Measurements from ENCODE around the gene AHCY.
A peak's percentile ranks its signal among the peaks of the same experiment; 100 is the strongest.
"Not testable (repeated sequence)": the region's sequence is repeated elsewhere in the genome, so short reads cannot be mapped to it uniquely, and the experiment has no call there.

AHCY gene

GRCh38 chr20:34302723-34303533, at the start of gene AHCY:
AHCY (minus strand) TSS chr20:34303355; CDS start chr20:34303270, 85 bp downstream.
- DNase-seq (ENCODE audit: low read depth, low spot score): peak; percentile 99

GRCh38 chr20:34350095-34350494, 46.9 kb upstream of the AHCY start:
- DNase-seq (ENCODE audit: low read depth, low spot score): no peak

GRCh38 chr20:34347571-34347970, 44.4 kb upstream of the AHCY start:
- no peak for DNase-seq (ENCODE audit: low read depth, low spot score)

GRCh38 chr20:34346533-34346865, 43.3 kb upstream of the AHCY start:
- not testable (repeated sequence) for DNase-seq (ENCODE audit: low read depth, low spot score)

- peak; percentile 36 for DNase-seq (ENCODE audit: low read depth, low spot score)
Measured at GRCh38 chr20:34345839-34346532, 42.8 kb upstream of the AHCY start.

GRCh38 chr20:34345402-34345736, 42.2 kb upstream of the AHCY start:
- no peak for DNase-seq (ENCODE audit: low read depth, low spot score)

GRCh38 chr20:34344238-34344637, 41.1 kb upstream of the AHCY start:
- no peak for DNase-seq (ENCODE audit: low read depth, low spot score)

GRCh38 chr20:34343458-34344211, 40.5 kb upstream of the AHCY start:
- DNase-seq (ENCODE audit: low read depth, low spot score): no peak

GRCh38 chr20:34341199-34341598, 38.0 kb upstream of the AHCY start:
- not testable (repeated sequence) for DNase-seq (ENCODE audit: low read depth, low spot score)

GRCh38 chr20:34340726-34341125, 37.6 kb upstream of the AHCY start:
- DNase-seq (ENCODE audit: low read depth, low spot score): not testable (repeated sequence)

GRCh38 chr20:34337982-34338726, 35.0 kb upstream of the AHCY start:
- no peak for DNase-seq (ENCODE audit: low read depth, low spot score)

GRCh38 chr20:34337544-34337943, 34.4 kb upstream of the AHCY start:
- DNase-seq (ENCODE audit: low read depth, low spot score): no peak

- no peak for DNase-seq (ENCODE audit: low read depth, low spot score)
Measured at GRCh38 chr20:34334654-34335407, 31.7 kb upstream of the AHCY start.

- DNase-seq (ENCODE audit: low read depth, low spot score): no peak
Measured at GRCh38 chr20:34333786-34334185, 30.6 kb upstream of the AHCY start.

- DNase-seq (ENCODE audit: low read depth, low spot score): no peak
Measured at GRCh38 chr20:34332262-34332920, 29.2 kb upstream of the AHCY start.

GRCh38 chr20:34331838-34332237, 28.7 kb upstream of the AHCY start:
- no peak for DNase-seq (ENCODE audit: low read depth, low spot score)

- not testable (repeated sequence) for DNase-seq (ENCODE audit: low read depth, low spot score)
Measured at GRCh38 chr20:34330861-34331544, 27.8 kb upstream of the AHCY start.

- DNase-seq (ENCODE audit: low read depth, low spot score): no peak
Measured at GRCh38 chr20:34328928-34329677, 25.9 kb upstream of the AHCY start.

- DNase-seq (ENCODE audit: low read depth, low spot score): not testable (repeated sequence)
Measured at GRCh38 chr20:34328207-34328606, 25.1 kb upstream of the AHCY start.

Measured in ELF-1 (cell line).